GM12891 (cell line): Measurements from ENCODE around the gene TCEANC2. TPM values are rescaled to one million over a fixed set of nuclear protein-coding genes. Genes with fewer than 3 reads are reported as not detected.
A peak's percentile ranks its signal among the peaks of the same experiment; 100 is the strongest.
"Not testable (repeated sequence)": the region's sequence is repeated elsewhere in the genome, so short reads cannot be mapped to it uniquely, and the experiment has no call there.

ENCODE experiments used
- DNase-seq: peaks from one replicate; pipeline ENCODE4 v3.0.0; 2011; ENCODE audit warnings: low spot score; ENCODE audit not compliant: insufficient read length
- FAIRE-seq: peaks from 2 replicates; lab custom pipeline; 2011; peaks lifted over from hg19 to GRCh38; lab: Jason Lieb, UNC
- PAX5 ChIP-seq: IDR thresholded peaks from 2 replicates; pipeline ENCODE4 v1.6.1; 2011; ENCODE audit warnings: low read length, moderate library complexity, mild to moderate bottlenecking; ENCODE audit not compliant: insufficient read depth, severe bottlenecking
- POLR2A ChIP-seq: IDR thresholded peaks from 2 replicates; pipeline ENCODE4 v1.6.1; 2011; ENCODE audit warnings: low read depth, low read length, control low read depth
- POLR2AphosphoS5 ChIP-seq: IDR thresholded peaks from 2 replicates; pipeline ENCODE4 v1.6.1; 2011; ENCODE audit warnings: low read depth, low read length, control low read depth
- POU2F2 ChIP-seq: IDR thresholded peaks from 2 replicates; pipeline ENCODE4 v1.6.1; 2011; ENCODE audit warnings: low read depth, mild to moderate bottlenecking, control low read depth, low read length, moderate library complexity
- SPI1 ChIP-seq: IDR thresholded peaks from 2 replicates; pipeline ENCODE4 v1.6.1; 2011; ENCODE audit warnings: low read depth, low read length, control low read depth
- TAF1 ChIP-seq: IDR thresholded peaks from 2 replicates; pipeline ENCODE4 v1.6.1; 2011; ENCODE audit warnings: low read depth, low read length, control low read depth
- polyA plus RNA-seq: library from polyadenylated mRNA; unstranded; fragments of >200 nt; gene quantifications from one replicate; pipeline ENCODE4 v1.2.1, GENCODE V29; 2012; ENCODE audit warnings: low read depth, missing spikeins, inconsistent platforms; ENCODE audit not compliant: missing spikeins

The TCEANC2 gene
- polyA plus RNA-seq: 3.2 TPM

- FAIRE-seq: peak; percentile 99
- TF ChIP-seq TAF1 (peak; percentile 88), POLR2AphosphoS5 (peak; percentile 58; the same call in 1 of the 2 replicates), SPI1 (peak; percentile 57), POU2F2 (peak; percentile 67; the same call in 1 of the 2 replicates), POLR2A (peak; percentile 67), PAX5 (peak; percentile 32)
Measured at GRCh38 chr1:54052934-54053744, at the start of gene TCEANC2, which contains the start of gene TMEM59. TSS of gene TCEANC2 (plus strand) at chr1:54053608. CDS start at chr1:54054423, 815 bp downstream. TSS of gene TMEM59 (minus strand) at chr1:54053204. CDS start at chr1:54053188, 16 bp downstream.

GRCh38 chr1:54003750-54004480 lies 49.5 kb upstream of the TCEANC2 start:
- DNase-seq, FAIRE-seq: not testable (repeated sequence)

More at GRCh38 chr1:54052934-54053744, at the start of gene TCEANC2, which contains the start of gene TMEM59:
- peak; percentile 79 for DNase-seq

- no peak for TF ChIP-seq TAF1
- FAIRE-seq (no peak), DNase-seq (no peak)
Measured at GRCh38 chr1:54004481-54005049, 48.8 kb upstream of the TCEANC2 start.

- no peak for FAIRE-seq
- DNase-seq: no peak
- TF ChIP-seq POU2F2 (no peak), PAX5 (no peak), SPI1 (no peak), POLR2AphosphoS5 (no peak), POLR2A (no peak), TAF1 (no peak)
Measured at GRCh38 chr1:54006508-54006907, 46.9 kb upstream of the TCEANC2 start.

GRCh38 chr1:54007613-54008012 lies 45.8 kb upstream of the TCEANC2 start:
- FAIRE-seq (no peak), DNase-seq (no peak)

GRCh38 chr1:54008876-54009275 lies 44.5 kb upstream of the TCEANC2 start:
- TF ChIP-seq TAF1 (no peak), SPI1 (no peak), PAX5 (no peak), POLR2A (no peak), POLR2AphosphoS5 (no peak), POU2F2 (no peak)
- DNase-seq (no peak), FAIRE-seq (no peak)

More at GRCh38 chr1:54007613-54008012, 45.8 kb upstream of the TCEANC2 start:
- TF ChIP-seq TAF1: no peak
- no peak for TF ChIP-seq POLR2A
- no peak for TF ChIP-seq PAX5
- no peak for TF ChIP-seq POLR2AphosphoS5
- no peak for TF ChIP-seq SPI1
- no peak for TF ChIP-seq POU2F2

- no peak for TF ChIP-seq POLR2A
- no peak for TF ChIP-seq TAF1
- no peak for TF ChIP-seq PAX5
- no peak for TF ChIP-seq POLR2AphosphoS5
- no peak for TF ChIP-seq POU2F2
- TF ChIP-seq SPI1: no peak
- no peak for DNase-seq
- FAIRE-seq: no peak
Measured at GRCh38 chr1:54009406-54009805, 44.0 kb upstream of the TCEANC2 start.

- TF ChIP-seq SPI1 (no peak), POLR2AphosphoS5 (no peak), TAF1 (no peak), POU2F2 (no peak)
- DNase-seq: no peak
- FAIRE-seq: no peak
Measured at GRCh38 chr1:54010415-54011117, 42.8 kb upstream of the TCEANC2 start.

GRCh38 chr1:54011316-54012007 lies 41.9 kb upstream of the TCEANC2 start:
- DNase-seq (no peak), FAIRE-seq (no peak)
- TF ChIP-seq PAX5 (no peak), TAF1 (no peak), SPI1 (no peak), POLR2A (no peak), POU2F2 (no peak), POLR2AphosphoS5 (no peak)
